Urinary bladder (tissue), 4 donors: ENCODE measurements around the gene TXNDC11. TPM values are rescaled to one million over a fixed set of nuclear protein-coding genes. Genes with fewer than 3 reads are reported as not detected.
A peak's percentile ranks its signal among the peaks of the same experiment; 100 is the strongest.

Experiments used
- DNase-seq: peaks from one replicate; pipeline ENCODE4 v3.0.0-alpha.2; 2015; ENCODE audit errors: extremely low spot score
- H3K27ac ChIP-seq: one replicate; pipeline ENCODE4 v1.5.1; 2013; ENCODE audit warnings: low read depth, mild to moderate bottlenecking, moderate library complexity
- H3K36me3 ChIP-seq: one replicate; pipeline ENCODE4 v1.6.1; 2013; ENCODE audit warnings: mild to moderate bottlenecking, moderate library complexity; ENCODE audit not compliant: insufficient read depth
- H3K4me1 ChIP-seq: one replicate; pipeline ENCODE4 v1.6.1; 2013; ENCODE audit warnings: mild to moderate bottlenecking, moderate library complexity; ENCODE audit not compliant: insufficient read depth
- H3K4me3 ChIP-seq: one replicate; pipeline ENCODE4 v1.5.1; 2013; ENCODE audit warnings: low read depth, low read length
- WGBS: extraction: QIAGEN DNeasy Blood & Tissue Kit; methylation state at CpG from one replicate; pipeline ENCODE4 v1.1.7; 2013; 5-methylcytosine and 5-hydroxymethylcytosine counted together
- polyA plus RNA-seq: library from polyadenylated mRNA; stranded (reverse); fragments of 200-250 nt; gene quantifications from one replicate; pipeline ENCODE4 v1.2.3, GENCODE V29; 2013
- total RNA-seq: library from RNA; depleted of rRNA; stranded (reverse); fragments of >200 nt; gene quantifications from one replicate; pipeline ENCODE4 v1.2.3, GENCODE V29; 2014
- donor health status: healthy with polysubstance abuse.
- donor health status: healthy.

The TXNDC11 gene
- total and polyA plus RNA-seq, 2 donors: 22.7 to 39.1 TPM

DNA sequence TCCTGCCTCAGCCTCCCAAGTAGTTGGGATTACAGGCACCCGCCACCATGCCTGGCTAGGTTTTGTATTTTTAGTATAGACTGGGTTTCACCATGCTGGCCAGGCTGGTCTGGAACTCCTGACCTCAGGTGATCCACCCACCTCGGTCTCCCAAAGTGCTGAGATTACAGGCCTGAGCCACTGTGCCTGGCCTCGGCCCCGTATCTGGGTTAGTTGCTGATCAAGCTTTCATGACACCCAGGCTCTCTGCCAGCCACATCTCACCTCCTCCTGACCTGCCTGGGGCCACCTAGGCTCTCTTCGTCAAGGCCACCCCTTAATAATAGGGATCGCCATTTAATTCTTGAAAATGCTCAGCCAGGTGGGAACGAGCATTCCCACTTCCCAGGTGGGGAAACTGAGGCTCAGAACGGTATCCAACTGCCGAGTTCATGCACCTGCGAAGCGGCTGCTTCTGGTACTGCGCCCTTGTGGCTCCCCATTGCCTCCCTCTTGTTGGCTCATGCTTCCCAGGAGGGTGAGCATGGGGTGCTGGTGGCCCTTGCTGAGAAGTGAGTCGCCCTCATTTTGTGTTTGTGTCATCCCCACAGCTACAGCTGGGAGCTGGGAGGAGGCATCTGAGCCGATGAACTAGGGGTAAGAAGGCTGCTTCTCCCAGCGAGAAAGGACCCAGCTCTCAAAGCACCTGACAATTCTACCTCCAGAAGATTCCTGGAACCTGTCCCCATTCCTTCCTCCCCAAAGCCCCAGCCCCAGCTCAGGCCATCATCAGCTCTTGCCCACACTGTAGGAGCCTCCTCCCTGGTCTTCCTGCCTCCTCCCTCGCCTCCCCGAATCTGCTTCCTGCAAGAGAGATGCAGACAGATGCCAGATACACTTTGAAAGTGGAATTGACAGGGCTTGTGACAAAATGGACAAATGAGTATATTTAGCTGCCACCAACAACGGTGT is 91.7 kb downstream of the TXNDC11 start:
- WGBS: 81% methylated on average over 18 of the region's 18 CpGs
- Histone ChIP-seq H3K27ac (no peak overlapping the region), H3K4me3 (no peak overlapping the region), H3K36me3 (no peaks in the 10 kb centered on the region), H3K4me1 (no peaks in the 10 kb centered on the region)
- no peak for DNase-seq

DNA sequence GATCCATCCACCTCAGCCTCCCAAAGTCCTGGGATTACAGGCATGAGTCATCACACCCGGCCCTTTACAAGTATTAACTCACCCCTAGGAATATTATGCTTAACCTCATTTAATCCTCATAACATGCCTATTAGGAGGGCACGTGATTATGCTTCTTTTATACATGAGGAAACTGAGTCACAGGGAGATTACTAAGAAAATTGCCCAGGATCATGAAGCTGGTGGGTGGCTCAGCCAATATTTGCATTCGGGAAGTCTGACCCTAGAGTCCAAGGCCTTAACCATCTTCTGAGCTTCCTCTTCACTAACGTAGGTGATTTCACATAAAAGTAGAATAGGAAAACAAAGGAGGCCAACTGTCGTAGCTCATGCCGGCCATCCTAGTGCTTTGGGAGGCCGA is 93.4 kb downstream of the TXNDC11 start:
- Histone ChIP-seq H3K36me3 (no peaks in the 10 kb centered on the region), H3K27ac (no peak overlapping the region), H3K4me1 (no peaks in the 10 kb centered on the region), H3K4me3 (no peak overlapping the region)
- WGBS: 77% methylated on average over 7 of the region's 7 CpGs
- no peak for DNase-seq

DNA sequence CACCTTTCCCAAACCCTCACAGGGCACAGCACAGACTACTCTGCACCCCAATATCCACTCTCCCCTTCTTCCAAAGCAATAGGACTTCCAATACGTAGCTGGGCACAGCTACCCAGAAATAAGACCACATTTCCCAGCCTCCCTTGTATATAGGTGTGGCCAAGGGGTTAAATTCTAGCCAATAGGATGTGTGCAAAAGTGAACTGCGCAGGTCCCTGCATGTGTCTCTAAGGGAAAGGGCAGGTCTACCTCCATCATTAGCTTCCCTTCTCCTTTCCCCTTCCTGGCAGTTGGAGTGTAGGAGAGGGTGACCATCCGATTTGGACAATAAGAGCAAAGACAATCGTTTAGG is 99.9 kb downstream of the TXNDC11 start:
- Histone ChIP-seq H3K4me3 (no peak overlapping the region), H3K27ac (no peak overlapping the region), H3K36me3 (no peaks in the 10 kb centered on the region), H3K4me1 (no peaks in the 10 kb centered on the region)
- no peak for DNase-seq
- 56% methylated on average over 4 of the region's 4 CpGs for WGBS

DNA sequence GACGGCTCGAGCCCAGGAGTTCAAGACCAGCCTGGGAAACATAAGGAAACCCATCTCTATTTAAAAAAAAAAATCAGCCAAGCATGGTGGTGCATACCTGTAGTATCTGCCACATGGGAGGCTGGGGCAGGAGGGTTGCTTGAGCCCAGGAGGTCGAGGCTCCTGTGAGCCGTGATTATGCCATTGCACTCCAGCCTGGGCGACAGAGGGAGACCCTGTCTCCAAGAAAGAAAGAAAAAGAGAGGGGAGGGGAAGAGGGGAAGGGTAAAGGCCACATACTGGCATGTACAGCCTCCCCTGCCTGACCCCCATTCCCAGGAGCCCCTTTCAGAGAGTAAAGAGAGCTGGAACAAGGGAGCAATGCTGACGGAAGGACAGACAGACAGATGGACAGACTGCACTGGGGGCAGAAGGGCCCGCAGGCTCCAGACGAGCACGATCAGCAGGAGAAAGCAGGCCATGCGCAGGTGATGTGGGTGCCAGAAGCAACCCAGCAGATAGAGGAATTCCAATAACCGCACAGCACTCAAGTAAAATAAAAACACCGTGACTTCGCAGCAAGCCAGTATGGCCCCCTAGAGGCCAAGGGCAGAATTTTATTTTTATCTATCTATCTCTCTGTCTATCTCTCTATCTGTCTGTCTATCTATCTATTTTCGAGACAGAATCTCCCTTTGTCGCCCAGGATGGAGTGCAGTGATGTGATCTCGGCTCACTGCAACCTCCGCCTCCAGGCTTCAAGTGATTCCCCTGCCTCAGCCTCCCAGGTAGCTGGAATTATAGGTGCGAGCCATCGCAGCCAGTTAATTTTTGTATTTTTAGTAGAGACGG is 101.5 kb downstream of the TXNDC11 start:
- Histone ChIP-seq H3K27ac (peak overlapping the region; percentile 89), H3K4me3 (no peak overlapping the region), H3K4me1 (no peaks in the 10 kb centered on the region), H3K36me3 (no peaks in the 10 kb centered on the region)
- 41% methylated on average over 20 of the region's 20 CpGs for WGBS
- DNase-seq: no peak

DNA sequence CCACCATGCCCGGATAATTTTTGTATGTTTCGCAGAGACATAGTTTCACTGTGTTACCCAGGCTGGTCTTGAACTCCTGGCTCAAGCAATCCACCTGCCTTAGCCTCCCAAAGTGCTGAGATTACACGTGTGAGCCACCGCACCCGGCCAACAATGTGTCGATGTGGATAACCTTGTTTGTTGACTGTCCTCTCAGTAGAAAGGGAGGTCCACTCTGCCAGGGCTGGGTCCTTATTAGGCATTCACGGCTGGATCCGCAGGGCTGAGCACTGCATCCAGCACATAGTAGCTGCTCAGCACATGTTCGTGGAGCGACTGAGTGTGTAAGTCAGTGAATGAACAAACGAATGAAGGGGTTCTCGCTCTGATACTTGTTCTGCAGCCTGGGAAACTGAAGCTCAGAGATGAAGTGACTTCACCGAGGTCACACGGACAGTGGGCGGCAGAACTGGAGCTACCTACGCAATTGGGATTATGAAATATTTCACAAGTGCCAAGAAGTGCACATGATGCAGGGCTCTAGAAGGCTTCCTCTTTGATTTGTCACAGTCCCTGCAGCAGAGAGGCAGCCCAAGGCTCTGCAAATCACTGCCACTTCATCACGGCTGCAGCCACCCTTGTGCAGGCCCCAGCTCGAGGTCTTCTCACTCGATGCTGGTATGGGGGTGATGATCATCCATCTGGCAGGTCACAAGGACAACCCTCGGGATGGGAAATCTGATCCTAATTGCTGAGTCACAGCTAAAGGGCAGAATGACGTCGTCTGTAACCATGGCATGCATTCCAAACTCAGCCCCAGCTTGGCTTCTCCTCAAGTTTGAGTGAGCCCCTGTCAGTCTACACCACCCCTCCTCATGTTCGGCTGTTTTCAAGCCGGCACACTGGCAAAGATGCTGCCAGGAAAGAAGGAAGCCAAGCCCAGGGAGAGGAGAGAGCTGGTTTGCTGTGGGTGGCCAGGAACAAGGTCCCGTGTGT is 102.4 kb downstream of the TXNDC11 start:
- Histone ChIP-seq H3K4me1 (no peaks in the 10 kb centered on the region), H3K4me3 (no peak overlapping the region), H3K36me3 (no peaks in the 10 kb centered on the region), H3K27ac (peak overlapping the region; percentile 89)
- DNase-seq: peak; percentile 28
- 38% methylated on average over 25 of the region's 25 CpGs for WGBS

DNA sequence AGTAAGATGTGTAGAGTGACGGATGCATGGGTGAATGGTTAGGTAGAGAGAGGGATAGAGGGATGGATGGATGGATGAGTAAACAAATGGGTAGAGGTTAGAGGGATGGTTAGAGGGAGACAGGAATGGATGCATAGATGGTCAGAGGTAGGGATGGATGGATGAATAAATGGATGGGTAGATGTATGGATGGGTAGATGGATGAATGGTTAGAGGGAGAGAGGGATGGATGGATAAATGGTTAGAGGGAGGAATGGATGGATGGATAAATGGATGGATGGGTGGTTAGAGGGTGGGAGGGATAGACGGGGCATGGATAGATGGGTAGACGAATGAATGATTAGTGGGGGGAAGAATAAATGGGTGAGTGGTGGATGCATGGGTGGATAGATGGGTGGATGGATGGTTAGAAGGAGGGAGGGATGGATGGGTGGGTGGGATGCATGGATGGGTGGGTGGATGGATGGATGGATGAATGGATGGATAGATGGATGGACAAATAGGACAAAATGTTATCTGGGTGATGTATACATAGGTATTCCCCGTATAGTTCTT is 103.6 kb downstream of the TXNDC11 start:
- WGBS: 60% methylated on average over 4 of the region's 4 CpGs
- Histone ChIP-seq H3K4me3 (no peak overlapping the region), H3K27ac (no peak overlapping the region), H3K4me1 (no peaks in the 10 kb centered on the region), H3K36me3 (no peaks in the 10 kb centered on the region)
- DNase-seq: no peak

DNA sequence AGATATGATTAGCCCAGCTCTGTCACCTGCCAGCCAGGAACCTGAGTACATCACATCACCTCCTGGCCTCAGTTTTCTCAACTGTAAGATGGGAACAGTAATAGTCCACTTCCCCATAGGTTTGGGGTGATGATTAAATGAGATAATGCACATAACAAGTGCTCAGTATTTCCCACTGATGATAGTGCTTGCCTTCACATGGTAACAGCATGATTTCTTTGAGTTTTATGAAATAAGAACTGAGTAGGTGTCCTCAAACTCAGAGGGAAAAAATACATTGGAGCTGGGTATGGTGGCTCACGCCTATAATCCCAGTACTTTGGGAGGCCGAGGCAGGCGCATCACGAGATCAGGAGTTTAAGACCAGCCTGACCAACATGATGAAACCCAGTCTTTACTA is 104.5 kb downstream of the TXNDC11 start:
- no peaks in the 10 kb centered on the region for H3K4me1 ChIP-seq
- H3K36me3 ChIP-seq: no peaks in the 10 kb centered on the region
- no peak overlapping the region for H3K4me3 ChIP-seq
- WGBS: 82% methylated on average over 4 of the region's 4 CpGs
- no peak for DNase-seq
- no peak overlapping the region for H3K27ac ChIP-seq

DNA sequence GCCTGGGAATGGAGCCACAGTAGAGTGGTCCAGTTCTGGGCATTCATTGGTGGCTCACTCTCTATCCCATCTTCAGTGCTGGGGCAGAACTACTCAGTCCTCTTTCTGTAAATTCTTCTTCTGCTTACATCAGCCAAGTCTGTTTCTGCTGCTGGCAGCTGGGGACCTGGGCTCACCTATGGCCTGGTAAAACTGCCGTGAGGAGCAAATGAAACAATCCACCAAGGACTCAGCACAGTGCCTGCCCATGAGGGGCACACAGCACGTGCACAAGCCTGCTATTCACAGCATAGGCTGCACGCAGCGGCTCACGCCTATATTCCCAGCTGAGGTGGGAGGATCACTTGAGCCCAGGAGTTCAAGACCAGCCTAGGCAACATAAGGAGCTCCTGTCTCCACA is 105.3 kb downstream of the TXNDC11 start:
- Histone ChIP-seq H3K36me3 (no peaks in the 10 kb centered on the region), H3K4me3 (no peak overlapping the region), H3K4me1 (no peaks in the 10 kb centered on the region), H3K27ac (no peak overlapping the region)
- no peak for DNase-seq
- 90% methylated on average over 5 of the region's 5 CpGs for WGBS

DNA sequence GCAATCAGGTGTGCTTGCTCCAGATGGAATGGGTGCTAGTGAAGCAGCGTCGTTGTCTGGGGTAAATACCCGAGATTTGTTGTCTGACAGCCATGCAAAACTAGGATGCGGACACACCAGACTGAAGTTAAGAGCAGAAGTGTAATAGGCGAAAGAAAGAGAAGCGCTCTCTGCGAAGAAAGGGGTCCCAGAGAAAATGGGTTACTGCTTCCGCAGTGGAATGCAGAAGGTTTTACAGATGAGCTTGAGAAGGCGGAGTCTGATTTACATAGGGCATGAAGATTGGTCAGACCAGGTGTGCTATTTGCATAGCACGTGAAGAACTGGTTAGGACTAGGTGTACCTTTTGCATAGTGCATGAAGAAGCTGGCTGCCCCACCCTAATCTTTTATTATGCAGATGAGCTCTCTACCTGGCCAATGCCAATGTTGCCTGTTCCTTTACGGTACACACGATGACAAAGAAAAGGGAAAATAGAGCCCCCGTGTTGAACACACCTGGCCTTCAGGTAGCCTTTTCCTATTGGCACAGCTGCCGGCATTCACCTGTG is 106.4 kb downstream of the TXNDC11 start:
- no peaks in the 10 kb centered on the region for H3K36me3 ChIP-seq
- no peak overlapping the region for H3K4me3 ChIP-seq
- H3K4me1 ChIP-seq: no peaks in the 10 kb centered on the region
- DNase-seq: peak; percentile 74
- 64% methylated on average over 14 of the region's 14 CpGs for WGBS
- no peak overlapping the region for H3K27ac ChIP-seq

DNA sequence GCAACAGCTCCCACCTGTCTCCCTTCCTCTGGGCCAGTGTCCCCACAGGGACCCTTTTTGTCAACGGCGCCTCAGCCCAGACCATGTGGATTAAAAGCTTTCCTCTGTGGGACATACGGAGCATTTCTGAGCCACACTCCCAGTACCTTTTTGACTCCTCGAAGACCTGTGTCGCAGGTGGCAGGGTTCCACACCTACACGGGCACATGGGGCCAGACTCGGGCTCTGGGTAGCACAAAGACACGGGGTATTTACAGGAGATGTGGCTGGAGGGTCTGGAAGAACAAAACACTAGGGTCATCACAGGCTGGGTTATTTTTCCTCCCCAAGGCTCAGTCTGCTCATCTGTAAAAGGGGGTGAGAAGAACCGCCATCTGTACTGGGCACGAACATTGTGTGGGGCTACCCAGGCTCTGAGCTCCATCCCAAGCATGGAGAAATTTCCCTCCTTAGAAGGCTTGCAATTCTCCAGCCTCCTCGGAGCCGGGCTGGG is 106.9 kb downstream of the TXNDC11 start:
- 84% methylated on average over 12 of the region's 12 CpGs for WGBS

DNA sequence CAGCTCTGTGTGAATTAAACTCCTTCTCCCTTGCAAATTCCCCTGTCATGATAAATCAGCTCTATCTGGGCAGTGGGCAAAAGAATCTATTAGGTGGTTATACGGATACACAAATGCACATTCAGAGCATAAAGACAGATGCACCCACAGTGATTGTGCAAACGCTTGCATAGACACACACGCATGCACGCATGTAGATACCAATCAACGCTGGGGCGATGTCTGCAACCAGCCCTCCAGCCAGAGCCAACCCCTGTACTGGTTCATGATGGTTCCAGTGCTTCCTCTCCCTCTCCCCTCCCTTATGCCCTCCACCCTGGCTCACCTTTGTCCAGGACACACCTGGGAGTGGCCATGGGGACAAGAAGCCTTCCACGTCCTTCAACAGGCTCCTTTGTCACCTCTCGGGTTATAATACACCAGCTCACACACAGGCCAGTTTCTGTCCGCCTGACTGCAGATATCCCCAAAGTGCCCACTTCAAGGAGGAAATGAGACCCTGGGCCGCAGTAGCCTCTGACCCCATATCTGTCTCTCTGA is 107.5 kb downstream of the TXNDC11 start:
- DNase-seq: no peak
- WGBS: 88% methylated on average over 10 of the region's 10 CpGs
- no peaks in the 10 kb centered on the region for H3K36me3 ChIP-seq
- H3K4me1 ChIP-seq: no peaks in the 10 kb centered on the region
- H3K27ac ChIP-seq: no peak overlapping the region
- H3K4me3 ChIP-seq: no peak overlapping the region

More for the DNA sequence above, 106.9 kb downstream of the TXNDC11 start:
- no peak for DNase-seq
- Histone ChIP-seq H3K4me3 (no peak overlapping the region), H3K27ac (no peak overlapping the region), H3K4me1 (no peaks in the 10 kb centered on the region), H3K36me3 (no peaks in the 10 kb centered on the region)

DNA sequence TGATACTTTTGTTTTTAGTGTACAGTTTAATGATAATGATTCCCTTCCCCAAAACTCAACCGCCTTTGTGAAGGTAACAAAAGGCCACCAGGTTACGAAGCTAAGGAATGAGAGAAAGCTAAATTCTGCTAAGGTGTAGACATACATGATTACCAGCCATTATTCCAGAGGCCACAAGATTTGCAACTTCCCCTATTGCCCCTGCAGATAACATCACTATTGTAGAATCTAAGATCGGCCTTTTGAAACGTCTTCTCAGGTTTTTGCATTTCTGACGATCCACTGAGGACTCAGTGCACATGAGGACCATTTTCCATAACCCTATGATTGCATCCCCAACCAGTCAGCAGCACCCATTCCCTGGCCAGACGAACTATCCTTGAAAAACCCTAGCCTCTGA is 108.3 kb downstream of the TXNDC11 start:
- WGBS: 83% methylated on average over 6 of the region's 6 CpGs
- Histone ChIP-seq H3K4me3 (no peak overlapping the region), H3K27ac (no peak overlapping the region), H3K36me3 (no peaks in the 10 kb centered on the region), H3K4me1 (no peaks in the 10 kb centered on the region)
- no peak for DNase-seq
